PFSK-1 (cell line): ENCODE results near the gene ENPP6.

Source experiments
- FOXP2 ChIP-seq: optimal IDR thresholded peaks from 2 replicates; pipeline ENCODE3; 2011; ENCODE audit warnings: borderline replicate concordance, control low read depth, inconsistent platforms; ENCODE audit not compliant: insufficient read depth; ENCODE audit errors: extremely low read length, extremely low read depth
- POLR2AphosphoS5 ChIP-seq: IDR thresholded peaks from 2 replicates; pipeline ENCODE4 v1.6.1; 2012; ENCODE audit warnings: low read depth, mild to moderate bottlenecking, control low read depth, low read length, moderate library complexity
- REST ChIP-seq, 2 experiments: IDR thresholded peaks; 2 replicates each; pipeline versions ENCODE4 v1.6.1 to v1.8.0; 2011 to 2012; ENCODE audit warnings: low read depth in 2 of 2, low read length in 2 of 2, control low read depth in 1 of 2, inconsistent platforms in 1 of 2, mild to moderate bottlenecking in 1 of 2, moderate library complexity in 1 of 2; ENCODE audit not compliant: insufficient read depth in 1 of 2
- SIN3A ChIP-seq: IDR thresholded peaks from 2 replicates; pipeline ENCODE4 v1.6.1; 2012; ENCODE audit warnings: mild to moderate bottlenecking, low read length, moderate library complexity, borderline replicate concordance; ENCODE audit not compliant: insufficient read depth
- TAF1 ChIP-seq: IDR thresholded peaks from 2 replicates; pipeline ENCODE4 v1.6.1; 2012; ENCODE audit warnings: low read length, control low read depth, borderline replicate concordance; ENCODE audit not compliant: insufficient read depth

DNA sequence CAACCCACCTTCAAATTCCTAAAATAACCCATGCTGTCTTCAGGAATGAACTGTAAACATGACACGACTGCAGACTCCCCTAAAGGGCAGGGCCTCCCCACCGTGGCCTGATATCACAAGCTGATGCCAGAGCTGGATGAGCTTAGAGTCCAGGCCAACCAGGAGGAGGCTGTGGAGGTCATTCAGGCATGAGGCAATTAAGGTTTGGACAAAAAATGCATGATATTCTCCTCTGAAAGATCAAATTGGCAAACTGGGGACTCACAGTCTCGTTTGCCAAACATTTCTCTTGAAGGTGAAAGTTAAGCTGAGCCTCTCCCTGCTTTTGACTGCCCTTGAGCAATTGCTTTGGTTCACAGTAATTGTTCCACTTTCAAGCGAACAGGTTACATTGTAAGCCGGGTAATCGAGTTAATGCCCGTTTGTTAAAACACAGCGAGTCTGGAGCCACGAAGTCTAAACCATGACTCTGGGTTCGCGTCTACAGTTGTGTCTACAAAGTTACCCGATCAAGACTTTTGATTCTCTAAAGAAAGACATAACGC, 105.6 kb downstream of the ENPP6 start:
- TF ChIP-seq POLR2AphosphoS5 (no peak), SIN3A (no peak), TAF1 (no peak), FOXP2 (no peak), REST (IDR thresholded peaks at IDR 0.05; ENCODE audit: insufficient read depth in 1 of 2, low read depth in 2 of 2, low read length in 2 of 2) (no peak)
